AG09309 (cell line): Measurements from ENCODE around the gene NUBPL.
"Not testable (repeated sequence)": the region's sequence is repeated elsewhere in the genome, so short reads cannot be mapped to it uniquely, and the experiment has no call there.

Experiments
- DNase-seq: peaks from one replicate; pipeline ENCODE4 v3.0.0-alpha.2; 2010; ENCODE audit warnings: low read depth
- H3K4me3 ChIP-seq: 2 replicates; pipeline ENCODE4 v1.5.1; 2011; ENCODE audit warnings: mild to moderate bottlenecking, low read depth, low read length, moderate library complexity; ENCODE audit not compliant: control insufficient read depth
- CTCF ChIP-seq: IDR thresholded peaks from 2 replicates; pipeline ENCODE4 v1.5.1; 2011; ENCODE audit warnings: mild to moderate bottlenecking, low read depth, low read length, inconsistent platforms; ENCODE audit not compliant: insufficient read depth, control insufficient read depth; ENCODE audit errors: missing control alignments

Gene NUBPL

GRCh38 chr14:31884776-31885379 lies 323.7 kb downstream of the NUBPL start:
- no peak for DNase-seq

DNA sequence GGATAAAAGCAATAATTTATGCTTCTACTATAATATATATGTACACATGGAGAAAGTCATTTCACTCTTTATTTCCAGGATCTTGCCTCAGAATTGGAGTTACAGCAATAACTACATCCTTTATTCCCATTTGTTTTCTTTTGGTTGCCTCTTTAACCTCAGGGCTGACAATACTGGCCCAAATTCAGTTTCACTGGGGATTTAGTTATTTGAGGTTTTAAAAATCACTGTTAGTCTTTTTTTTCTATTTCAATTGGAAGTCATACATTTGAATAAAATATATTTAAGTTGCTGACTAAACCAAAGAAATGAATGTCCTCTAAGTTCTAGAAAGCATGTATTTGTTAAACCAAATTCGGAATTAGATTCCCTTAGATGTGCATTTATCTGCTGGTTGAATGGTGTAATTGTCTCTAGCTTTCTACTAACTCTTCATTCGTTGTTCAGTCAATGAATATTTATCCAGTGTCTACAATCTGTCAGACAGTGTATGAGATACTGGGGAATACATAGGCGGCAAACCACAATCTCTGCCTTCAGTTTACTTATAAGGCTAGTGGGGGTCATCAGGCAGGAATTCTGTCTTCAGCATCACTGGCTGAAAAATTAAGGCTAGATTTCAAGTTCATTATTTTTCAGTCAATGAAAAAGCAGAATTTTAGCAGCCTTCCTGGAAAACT lies 325.1 kb downstream of the NUBPL start:
- no peak for TF ChIP-seq CTCF
- no peak overlapping the region for H3K4me3 ChIP-seq
- DNase-seq, result no peak

More at GRCh38 chr14:31884776-31885379, 323.7 kb downstream of the NUBPL start:
- H3K4me3 ChIP-seq, result no peak overlapping the region
- TF ChIP-seq CTCF, result no peak

DNA sequence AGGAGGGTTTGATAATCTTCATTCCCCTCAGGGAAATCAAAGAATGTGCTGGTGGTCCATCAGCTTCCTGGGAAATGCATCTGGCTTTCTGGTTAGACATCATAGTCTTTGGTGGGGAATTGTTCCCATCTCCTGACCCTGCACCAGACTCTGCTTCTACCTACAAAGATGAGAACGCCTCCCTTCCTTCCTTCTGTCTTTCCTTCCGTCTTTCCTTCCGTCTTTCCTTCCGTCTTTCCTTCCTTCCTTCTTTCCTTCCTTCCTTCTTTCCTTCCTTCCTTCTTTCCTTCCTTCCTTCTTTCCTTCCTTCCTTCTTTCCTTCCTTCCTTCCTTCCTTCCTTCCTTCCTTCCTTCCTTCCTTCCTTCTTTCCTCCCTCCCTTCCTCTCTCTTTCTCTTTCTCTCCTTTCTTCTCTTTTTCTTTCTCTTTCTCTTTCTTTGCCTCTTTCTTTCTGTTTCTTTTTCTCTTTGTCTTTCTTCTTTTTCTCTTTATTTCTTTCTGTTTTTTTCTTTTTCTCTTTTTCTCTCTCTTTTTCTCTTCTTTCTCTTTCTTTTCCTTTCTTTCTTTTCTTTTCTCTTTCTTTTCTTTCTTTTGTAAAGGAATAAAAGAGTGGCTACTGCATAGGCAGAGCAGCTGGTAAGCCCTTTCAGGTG lies 326.9 kb downstream of the NUBPL start:
- no peak overlapping the region for H3K4me3 ChIP-seq
- TF ChIP-seq CTCF, result no peak
- DNase-seq, result no peak

DNA sequence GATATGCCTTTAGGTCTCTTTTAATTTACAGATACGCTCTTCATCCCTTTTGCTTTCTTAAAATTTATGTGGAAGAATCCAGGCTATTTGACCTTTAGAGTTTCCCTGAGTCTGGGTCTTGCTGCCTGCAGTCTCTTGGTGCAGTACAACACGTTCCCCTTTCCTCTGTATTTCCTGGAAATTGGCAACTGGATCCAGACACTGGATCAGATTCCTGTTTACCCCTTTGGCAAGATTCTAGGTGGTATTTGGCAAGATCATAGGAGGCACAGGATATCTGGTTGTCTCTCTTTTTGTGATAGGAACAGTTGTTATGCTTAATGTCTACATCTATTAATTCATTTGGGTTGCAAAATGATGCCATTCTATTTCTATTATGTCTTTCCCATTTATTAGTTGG lies 328.1 kb downstream of the NUBPL start:
- DNase-seq, result no peak
- TF ChIP-seq CTCF, result no peak

GRCh38 chr14:31890202-31890601 lies 329.0 kb downstream of the NUBPL start:
- not testable (repeated sequence) for H3K4me3 ChIP-seq, DNase-seq

More for the DNA sequence above, 328.1 kb downstream of the NUBPL start:
- H3K4me3 ChIP-seq, result no peak overlapping the region

- no peak overlapping the region for H3K4me3 ChIP-seq
- no peak for DNase-seq
- TF ChIP-seq CTCF, result no peak
Measured at GRCh38 chr14:31893221-31893757, 332.1 kb downstream of the NUBPL start.

GRCh38 chr14:31894351-31894750 lies 333.1 kb downstream of the NUBPL start:
- no peak for TF ChIP-seq CTCF
- H3K4me3 ChIP-seq, result no peak overlapping the region
- no peak for DNase-seq
